MM.1S (cell line): ENCODE results near the gene CERS3.

Experiments
- CTCF ChIP-seq: fragments of 300-600 bp; sonication (generic); IDR thresholded peaks from 2 replicates; pipeline ENCODE4 v1.5.1; 2016; ENCODE audit warnings: antibody characterized with exemption, low read length, mixed read lengths
- EZH2 ChIP-seq: fragments of 300-600 bp; sonication (generic); optimal IDR thresholded peaks from 2 replicates; pipeline ENCODE3; 2017; ENCODE audit warnings: low read depth, mild to moderate bottlenecking, antibody characterized with exemption, low read length, mixed read lengths
- EZH2phosphoT487 ChIP-seq: fragments of 300-600 bp; sonication (generic); IDR thresholded peaks from 2 replicates; pipeline ENCODE4 v1.6.1; 2018; ENCODE audit warnings: antibody characterized with exemption, low read length

GRCh38 chr15:100384108-100384410, 144.7 kb downstream of the CERS3 start:
- TF ChIP-seq CTCF (no peak), EZH2 (no peak), EZH2phosphoT487 (no peak)
